DMS114 treated with DMSO at 0.1 percent for 48 hours (cell line): Measurements from ENCODE around the gene SUSD1.

Experiments
- DNase-seq: peaks from one replicate; lab custom pipeline; 2025; ENCODE audit not compliant: unreplicated experiment; lab: John Stamatoyannopoulos, UW

SUSD1 gene

GRCh38 chr9:111993319-111993718, 181.8 kb downstream of the SUSD1 start:
- DNase-seq = no peak

DNA sequence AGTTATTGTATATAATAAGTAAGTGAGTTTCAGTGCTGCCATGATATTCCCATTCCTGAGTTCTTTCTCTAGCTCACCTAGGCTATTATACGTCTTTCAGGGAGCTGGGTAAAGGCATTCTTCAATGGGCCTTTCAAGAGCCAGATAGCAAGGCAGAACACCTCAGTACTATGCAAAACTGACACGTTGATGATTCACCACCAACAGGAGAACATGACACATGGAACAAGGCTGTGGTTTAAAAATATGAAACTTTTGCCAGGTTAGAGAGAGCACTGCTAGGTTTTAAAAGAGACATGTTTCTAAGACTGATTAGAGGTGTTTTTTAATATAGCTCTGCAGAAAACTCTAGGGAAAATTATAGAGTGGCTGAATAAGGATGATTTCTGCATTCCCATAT, 182.6 kb downstream of the SUSD1 start:
- DNase-seq = no peak

GRCh38 chr9:111991179-111991578, 183.9 kb downstream of the SUSD1 start:
- no peak for DNase-seq
